ENCODE measurements around the gene NDUFS6.

The NDUFS6 gene

GRCh38 chr5:1794901-1795290 is 6.3 kb upstream of the NDUFS6 start:
- peak overlapping the region in 9 of 21 experiments; percentile 10 to 86 (median 70) for H3K27ac ChIP-seq

GRCh38 chr5:1795506-1795905 is 5.7 kb upstream of the NDUFS6 start:
- no peak overlapping the region for H3K4me3 ChIP-seq
- peak overlapping the region in 1 of 21 experiments; percentile 86 for H3K27ac ChIP-seq

More at GRCh38 chr5:1794901-1795290, 6.3 kb upstream of the NDUFS6 start:
- H3K4me3 ChIP-seq, result no peak overlapping the region

- H3K27ac ChIP-seq, result no peak overlapping the region
These were observed 5.3 kb upstream of the NDUFS6 start for GRCh38 chr5:1795931-1796330.

GRCh38 chr5:1796371-1797102 is 4.7 kb upstream of the NDUFS6 start:
- Histone ChIP-seq H3K4me3 (no peak overlapping the region), H3K27ac (no peak overlapping the region)

More at GRCh38 chr5:1795931-1796330, 5.3 kb upstream of the NDUFS6 start:
- no peak overlapping the region for H3K4me3 ChIP-seq

- no peak overlapping the region for H3K27ac ChIP-seq
These were observed 4.0 kb upstream of the NDUFS6 start for GRCh38 chr5:1797103-1797800.

GRCh38 chr5:1797855-1798254 is 3.4 kb upstream of the NDUFS6 start:
- Histone ChIP-seq H3K27ac (no peak overlapping the region), H3K4me3 (no peak overlapping the region)

More at GRCh38 chr5:1797103-1797800, 4.0 kb upstream of the NDUFS6 start:
- no peak overlapping the region for H3K4me3 ChIP-seq

GRCh38 chr5:1798589-1798988 is 2.6 kb upstream of the NDUFS6 start:
- Histone ChIP-seq H3K27ac (peak overlapping the region in 14 of 21 experiments; percentile 78 to 97 (median 92)), H3K4me3 (peak overlapping the region; percentile 50 to 98 (median 96))

GRCh38 chr5:1799110-1799601 is 2.1 kb upstream of the NDUFS6 start:
- Histone ChIP-seq H3K4me3 (peak overlapping the region; percentile 50 to 98 (median 96)), H3K27ac (peak overlapping the region; percentile 71 to 97 (median 92))

- Histone ChIP-seq H3K27ac (peak within 1 kb of the TSS; percentile 71 to 97 (median 92)), H3K4me3 (peak within 1 kb of the TSS; percentile 50 to 98 (median 96))
These were observed 1.4 kb upstream of the NDUFS6 start, which contains the start of gene MRPL36 for GRCh38 chr5:1799602-1800471. TSS of gene MRPL36 (minus strand) at chr5:1799837. CDS start at chr5:1798935, 902 bp downstream.

- peak overlapping the region; percentile 50 to 98 (median 96) for H3K4me3 ChIP-seq
- peak overlapping the region; percentile 23 to 97 (median 92) for H3K27ac ChIP-seq
These were observed 560 bp upstream of the NDUFS6 start for GRCh38 chr5:1800472-1801221.

- Histone ChIP-seq H3K27ac (peak overlapping the region in 19 of 21 experiments; percentile 71 to 97 (median 92)), H3K4me3 (peak overlapping the region; percentile 50 to 98 (median 96))
These were observed 724 bp downstream of the NDUFS6 start for GRCh38 chr5:1801967-1802295.

GRCh38 chr5:1803192-1803591 is 2.0 kb downstream of the NDUFS6 start:
- Histone ChIP-seq H3K27ac (no peak overlapping the region), H3K4me3 (no peak overlapping the region)

- Histone ChIP-seq H3K27ac (no peak overlapping the region), H3K4me3 (no peak overlapping the region)
These were observed 2.9 kb downstream of the NDUFS6 start for GRCh38 chr5:1804001-1804690.

- no peak overlapping the region for H3K4me3 ChIP-seq
- H3K27ac ChIP-seq, result no peak overlapping the region
These were observed 4.1 kb downstream of the NDUFS6 start for GRCh38 chr5:1805326-1805725.

- H3K27ac ChIP-seq, result no peak overlapping the region
These were observed 4.5 kb downstream of the NDUFS6 start for GRCh38 chr5:1805736-1806135.

GRCh38 chr5:1806199-1806598 is 5.0 kb downstream of the NDUFS6 start:
- Histone ChIP-seq H3K27ac (no peak overlapping the region), H3K4me3 (no peak overlapping the region)

More at GRCh38 chr5:1805736-1806135, 4.5 kb downstream of the NDUFS6 start:
- H3K4me3 ChIP-seq, result no peak overlapping the region

GRCh38 chr5:1806974-1807373 is 5.8 kb downstream of the NDUFS6 start:
- H3K4me3 ChIP-seq, result no peak overlapping the region
- no peak overlapping the region for H3K27ac ChIP-seq

GRCh38 chr5:1807451-1808185 is 6.4 kb downstream of the NDUFS6 start:
- H3K4me3 ChIP-seq, result no peak overlapping the region
- peak overlapping the region in 3 of 21 experiments; percentile 9 to 36 (median 23) for H3K27ac ChIP-seq
